Retina (tissue), 1 donor: Measurements from ENCODE around the gene DUSP10.

ENCODE experiments used
- DNase-seq: peaks from one replicate; pipeline ENCODE4 v3.0.0-alpha.2; 2016

Gene DUSP10

GRCh38 chr1:221729771-221730330 is 12.0 kb downstream of the DUSP10 start:
- DNase-seq = no peak

GRCh38 chr1:221728037-221728505 is 13.8 kb downstream of the DUSP10 start:
- no peak for DNase-seq

- DNase-seq = no peak
Observed at GRCh38 chr1:221727146-221728036, 14.5 kb downstream of the DUSP10 start.

- DNase-seq = no peak
Observed at GRCh38 chr1:221725735-221726672, 15.9 kb downstream of the DUSP10 start.

GRCh38 chr1:221724931-221725605 is 16.8 kb downstream of the DUSP10 start:
- DNase-seq = no peak

- DNase-seq = no peak
Observed at GRCh38 chr1:221723848-221724236, 18.0 kb downstream of the DUSP10 start.

GRCh38 chr1:221723018-221723847 is 18.7 kb downstream of the DUSP10 start:
- no peak for DNase-seq

- no peak for DNase-seq
Observed at GRCh38 chr1:221722254-221723017, 19.5 kb downstream of the DUSP10 start.

GRCh38 chr1:221720545-221720944 is 21.3 kb downstream of the DUSP10 start:
- DNase-seq = no peak

GRCh38 chr1:221719987-221720386 is 21.9 kb downstream of the DUSP10 start:
- DNase-seq = no peak

- no peak for DNase-seq
Observed at GRCh38 chr1:221719278-221719597, 22.7 kb downstream of the DUSP10 start.

- no peak for DNase-seq
Observed at GRCh38 chr1:221718381-221719277, 23.3 kb downstream of the DUSP10 start.

GRCh38 chr1:221717485-221717853 is 24.4 kb downstream of the DUSP10 start:
- no peak for DNase-seq

- no peak for DNase-seq
Observed at GRCh38 chr1:221716713-221717484, 25.0 kb downstream of the DUSP10 start.

GRCh38 chr1:221715321-221716169 is 26.3 kb downstream of the DUSP10 start:
- no peak for DNase-seq

GRCh38 chr1:221714227-221715152 is 27.4 kb downstream of the DUSP10 start:
- no peak for DNase-seq
